AG04450 (cell line): ENCODE data around the gene NSUN2. TPM values are rescaled to one million over a fixed set of nuclear protein-coding genes. Genes with fewer than 3 reads are reported as not detected.
"Not testable (repeated sequence)": the region's sequence is repeated elsewhere in the genome, so short reads cannot be mapped to it uniquely, and the experiment has no call there.

Experiments used
- CTCF ChIA-PET: fragments of 300-600, 350-600 bp; formaldehyde crosslinking; extraction: SDS; loops from one replicate; lab custom pipeline; 2022; ENCODE audit warnings: antibody characterized with exemption, inconsistent platforms; lab: Charles Lee
- POLR2A ChIA-PET: fragments of 350-600 bp; formaldehyde crosslinking; extraction: SDS; loops from one replicate; lab custom pipeline; 2021; ENCODE audit warnings: antibody characterized with exemption, inconsistent platforms; lab: Yijun Ruan, JAX
- DNase-seq: peaks from one replicate; pipeline ENCODE4 v3.0.0-alpha.2; 2011; ENCODE audit warnings: low read depth, low spot score
- H3K27ac ChIP-seq: one replicate; pipeline ENCODE4 v1.5.1; 2012; ENCODE audit warnings: low read depth, low read length, control low read depth
- H3K27me3 ChIP-seq: one replicate; pipeline ENCODE4 v1.6.0; 2012; ENCODE audit warnings: low read length; ENCODE audit not compliant: control insufficient read depth, insufficient read depth
- H3K4me3 ChIP-seq: 2 replicates; pipeline ENCODE4 v1.5.1; 2011; ENCODE audit warnings: mild to moderate bottlenecking, low read depth, low read length, control low read depth
- H3K9me3 ChIP-seq: 2 replicates; pipeline ENCODE4 v1.5.1; 2012; ENCODE audit warnings: low read length; ENCODE audit not compliant: control insufficient read depth, insufficient read depth
- CTCF ChIP-seq: IDR thresholded peaks from 2 replicates; pipeline ENCODE4 v1.5.1; 2011; ENCODE audit warnings: low read depth, low read length, control low read depth, inconsistent platforms
- polyA plus RNA-seq: library from polyadenylated mRNA; depleted of rRNA; stranded (reverse); fragments of >200 nt; gene quantifications from 2 replicates; pipeline ENCODE4 v1.2.3, GENCODE V29; 2011

The NSUN2 gene
- polyA plus RNA-seq, 1 experiment, result 42.0 TPM

GRCh38 chr5:6649186-6649585 is 16.3 kb upstream of the NSUN2 start:
- no peak overlapping the region for H3K4me3 ChIP-seq
- no peak for DNase-seq
- ChIA-PET POLR2A (no interaction called here), CTCF (no interaction called here)
- TF ChIP-seq CTCF, result no peak
- peaks cover 9% of the 10 kb centered on the region for H3K9me3 ChIP-seq
- H3K27me3 ChIP-seq, result no peaks in the 10 kb centered on the region
- H3K27ac ChIP-seq, result no peak overlapping the region

- H3K27me3 ChIP-seq, CTCF ChIA-PET, H3K4me3 ChIP-seq, DNase-seq, POLR2A ChIA-PET, H3K9me3 ChIP-seq, H3K27ac ChIP-seq: not testable (repeated sequence)
These were observed 12.9 kb upstream of the NSUN2 start for GRCh38 chr5:6645571-6646362.

- DNase-seq, result no peak
These were observed 12.0 kb upstream of the NSUN2 start for GRCh38 chr5:6644794-6645241.

DNA sequence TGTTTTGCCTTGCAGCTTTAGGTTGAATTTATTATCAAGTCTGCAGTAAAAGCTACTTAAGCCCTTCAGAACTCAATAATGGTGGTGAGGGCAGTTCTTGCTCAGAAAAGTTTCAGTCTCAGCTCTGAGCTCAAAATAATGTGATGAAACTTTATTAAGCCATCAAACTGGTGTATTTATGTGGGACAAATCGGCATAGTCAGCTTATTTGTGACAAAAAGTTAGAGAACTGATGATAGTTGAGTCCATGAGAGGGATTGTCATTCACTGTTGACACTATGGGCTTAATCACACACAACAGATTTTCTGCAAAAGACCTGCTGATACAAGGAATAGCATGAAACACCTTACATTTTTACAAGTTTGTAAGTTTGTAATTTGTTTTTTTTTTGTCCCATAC is 9.8 kb upstream of the NSUN2 start:
- Histone ChIP-seq H3K27me3 (no peaks in the 10 kb centered on the region), H3K27ac (no peak overlapping the region), H3K4me3 (no peak overlapping the region), H3K9me3 (no peaks in the 10 kb centered on the region)
- CTCF ChIA-PET, result no interaction called here
- DNase-seq, result no peak
- POLR2A ChIA-PET, result no interaction called here
- no peak for TF ChIP-seq CTCF

More at GRCh38 chr5:6644794-6645241, 12.0 kb upstream of the NSUN2 start:
- Histone ChIP-seq H3K27me3 (no peaks in the 10 kb centered on the region), H3K9me3 (peaks cover 9% of the 10 kb centered on the region), H3K4me3 (no peak overlapping the region), H3K27ac (no peak overlapping the region)
- ChIA-PET CTCF (no interaction called here), POLR2A (no interaction called here)
- TF ChIP-seq CTCF, result no peak

DNA sequence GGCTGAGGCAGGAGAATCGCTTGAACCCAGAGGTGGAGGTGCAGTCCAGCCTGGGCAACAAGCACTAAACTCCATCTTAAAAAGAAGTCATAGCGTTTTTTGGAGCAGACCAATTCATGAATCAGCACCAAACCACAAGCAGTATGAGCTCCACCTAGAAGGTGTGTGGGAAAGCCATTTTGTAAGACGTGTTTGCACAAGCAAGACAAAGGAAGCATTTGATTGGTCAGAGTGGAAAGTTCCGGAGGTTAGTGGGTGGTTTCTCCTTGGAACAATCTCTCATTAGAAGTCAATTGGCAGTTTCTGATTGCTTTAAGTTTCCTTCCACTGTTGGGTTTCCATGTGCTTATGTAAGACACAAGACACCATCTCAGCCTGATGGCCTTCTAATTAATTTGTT is 5.4 kb upstream of the NSUN2 start:
- DNase-seq, result no peak
- Histone ChIP-seq H3K9me3 (no peaks in the 10 kb centered on the region), H3K4me3 (no peak overlapping the region), H3K27ac (no peak overlapping the region), H3K27me3 (no peaks in the 10 kb centered on the region)
- ChIA-PET POLR2A (no interaction called here), CTCF (no interaction called here)
- TF ChIP-seq CTCF, result no peak
